ENCODE measurements around the gene CRLF1.

The CRLF1 gene

GRCh38 chr19:18587962-18588610 is 18.5 kb downstream of the CRLF1 start:
- TF ChIP-seq CTCF (conservative IDR thresholded peaks at IDR 0.05; ENCODE audit: low read length): no peak
- TF ChIP-seq EZH2phosphoT487 (IDR thresholded peaks at IDR 0.05; ENCODE audit: borderline replicate concordance): no peak
- peak overlapping the region; percentile 82 for H2AFZ ChIP-seq (ENCODE audit: low read length)
- H3K27me3 ChIP-seq (ENCODE audit: insufficient read depth, low read length, poor library complexity, severe bottlenecking): no peaks in the 10 kb centered on the region
- H3F3A ChIP-seq (ENCODE audit: low read depth): no peaks in the 10 kb centered on the region
- H3K4me1 ChIP-seq (ENCODE audit: insufficient read depth, low read length, poor library complexity, severe bottlenecking): peaks cover 13% of the 10 kb centered on the region
- H3K79me2 ChIP-seq (ENCODE audit: insufficient read depth, low read length): peaks cover 7% of the 10 kb centered on the region
- H3K9me3 ChIP-seq (ENCODE audit: insufficient read depth, low read depth, low read length): no peaks in the 10 kb centered on the region
- H3K4me2 ChIP-seq (ENCODE audit: low read depth, low read length, poor library complexity, severe bottlenecking): peak overlapping the region; percentile 87
- peak overlapping the region; percentile 76 for H3K9ac ChIP-seq (ENCODE audit: low read depth, low read length, poor library complexity, severe bottlenecking)
- H3K4me3 ChIP-seq (ENCODE audit: low read length, poor library complexity, severe bottlenecking): peak overlapping the region; percentile 78
- no peaks in the 10 kb centered on the region for H3K9me2 ChIP-seq (replicated peaks; ENCODE audit: low read depth, low read length)
- H4K20me1 ChIP-seq (ENCODE audit: insufficient read depth, low read length, poor library complexity, severe bottlenecking): peaks cover 4% of the 10 kb centered on the region
- H3K36me3 ChIP-seq (ENCODE audit: insufficient read depth, low read length): no peaks in the 10 kb centered on the region

- no peaks in the 10 kb centered on the region for H3K27me3 ChIP-seq (ENCODE audit: insufficient read depth, low read length, poor library complexity, severe bottlenecking)
- peak overlapping the region; percentile 76 for H3K9ac ChIP-seq (ENCODE audit: low read depth, low read length, poor library complexity, severe bottlenecking)
- peaks cover 7% of the 10 kb centered on the region for H3K79me2 ChIP-seq (ENCODE audit: insufficient read depth, low read length)
- peaks cover 4% of the 10 kb centered on the region for H4K20me1 ChIP-seq (ENCODE audit: insufficient read depth, low read length, poor library complexity, severe bottlenecking)
- peak overlapping the region; percentile 87 for H3K4me2 ChIP-seq (ENCODE audit: low read depth, low read length, poor library complexity, severe bottlenecking)
- no peaks in the 10 kb centered on the region for H3K9me2 ChIP-seq (replicated peaks; ENCODE audit: low read depth, low read length)
- no peak overlapping the region for H2AFZ ChIP-seq (ENCODE audit: low read length)
- no peak for TF ChIP-seq CTCF (conservative IDR thresholded peaks at IDR 0.05; ENCODE audit: low read length)
- no peak for TF ChIP-seq EZH2phosphoT487 (IDR thresholded peaks at IDR 0.05; ENCODE audit: borderline replicate concordance)
- H3K4me3 ChIP-seq (ENCODE audit: low read length, poor library complexity, severe bottlenecking): peak overlapping the region; percentile 78
- no peaks in the 10 kb centered on the region for H3K36me3 ChIP-seq (ENCODE audit: insufficient read depth, low read length)
- no peaks in the 10 kb centered on the region for H3K9me3 ChIP-seq (ENCODE audit: insufficient read depth, low read depth, low read length)
- H3F3A ChIP-seq (ENCODE audit: low read depth): no peaks in the 10 kb centered on the region
- H3K4me1 ChIP-seq (ENCODE audit: insufficient read depth, low read length, poor library complexity, severe bottlenecking): peaks cover 13% of the 10 kb centered on the region
These were observed 19.0 kb downstream of the CRLF1 start for GRCh38 chr19:18587561-18587960.

- Histone ChIP-seq H3K36me3 (ENCODE audit: insufficient read depth, low read length) (no peaks in the 10 kb centered on the region), H4K20me1 (ENCODE audit: insufficient read depth, low read length, poor library complexity, severe bottlenecking) (peaks cover 4% of the 10 kb centered on the region), H3K9me2 (replicated peaks; ENCODE audit: low read depth, low read length) (no peaks in the 10 kb centered on the region), H2AFZ (ENCODE audit: low read length) (no peak overlapping the region), H3K9me3 (ENCODE audit: insufficient read depth, low read depth, low read length) (no peaks in the 10 kb centered on the region), H3K9ac (ENCODE audit: low read depth, low read length, poor library complexity, severe bottlenecking) (no peak overlapping the region), H3K27me3 (ENCODE audit: insufficient read depth, low read length, poor library complexity, severe bottlenecking) (no peaks in the 10 kb centered on the region), H3F3A (ENCODE audit: low read depth) (no peaks in the 10 kb centered on the region), H3K4me1 (ENCODE audit: insufficient read depth, low read length, poor library complexity, severe bottlenecking) (peaks cover 13% of the 10 kb centered on the region), H3K4me2 (ENCODE audit: low read depth, low read length, poor library complexity, severe bottlenecking) (no peak overlapping the region), H3K79me2 (ENCODE audit: insufficient read depth, low read length) (peaks cover 7% of the 10 kb centered on the region), H3K4me3 (ENCODE audit: low read length, poor library complexity, severe bottlenecking) (no peak overlapping the region)
- TF ChIP-seq CTCF (conservative IDR thresholded peaks at IDR 0.05; ENCODE audit: low read length) (0 out of 2 replicates have a peak, but pooled peaks have one; percentile 13), EZH2phosphoT487 (IDR thresholded peaks at IDR 0.05; ENCODE audit: borderline replicate concordance) (no peak)
These were observed 20.3 kb downstream of the CRLF1 start for GRCh38 chr19:18586306-18586705.

All from Loucy (cell line).